H1 (cell line): ENCODE results near the gene MAPT.

Source experiments
- EP300 ChIP-seq, 2 experiments: IDR thresholded peaks; 1 replicate in 1 of 2; 2 replicates in 1 of 2; pipeline ENCODE4 v1.6.1; 2011 to 2012; ENCODE audit warnings: low read depth in 2 of 2, low read length in 2 of 2, mild to moderate bottlenecking in 2 of 2, borderline replicate concordance in 1 of 2, inconsistent platforms in 1 of 2, moderate library complexity in 1 of 2
- GABPA ChIP-seq: IDR thresholded peaks from 2 replicates; pipeline ENCODE4 v1.6.1; 2011; ENCODE audit warnings: mild to moderate bottlenecking, low read length, moderate library complexity, borderline replicate concordance; ENCODE audit not compliant: insufficient read depth
- SP1 ChIP-seq: IDR thresholded peaks from 2 replicates; pipeline ENCODE4 v1.6.1; 2011; ENCODE audit warnings: low read depth, low read length
- TF ChIP-seq, protein P1 (sequence below): IDR thresholded peaks from 2 replicates; pipeline ENCODE4 v1.6.1; 2012; ENCODE audit warnings: low read length, inconsistent platforms

GRCh38 chr17:45883063-45883462 is 11.3 kb upstream of the MAPT start:
- TF ChIP-seq, protein P1, sequence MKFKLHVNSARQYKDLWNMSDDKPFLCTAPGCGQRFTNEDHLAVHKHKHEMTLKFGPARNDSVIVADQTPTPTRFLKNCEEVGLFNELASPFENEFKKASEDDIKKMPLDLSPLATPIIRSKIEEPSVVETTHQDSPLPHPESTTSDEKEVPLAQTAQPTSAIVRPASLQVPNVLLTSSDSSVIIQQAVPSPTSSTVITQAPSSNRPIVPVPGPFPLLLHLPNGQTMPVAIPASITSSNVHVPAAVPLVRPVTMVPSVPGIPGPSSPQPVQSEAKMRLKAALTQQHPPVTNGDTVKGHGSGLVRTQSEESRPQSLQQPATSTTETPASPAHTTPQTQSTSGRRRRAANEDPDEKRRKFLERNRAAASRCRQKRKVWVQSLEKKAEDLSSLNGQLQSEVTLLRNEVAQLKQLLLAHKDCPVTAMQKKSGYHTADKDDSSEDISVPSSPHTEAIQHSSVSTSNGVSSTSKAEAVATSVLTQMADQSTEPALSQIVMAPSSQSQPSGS = no peak
- TF ChIP-seq SP1 (no peak), EP300 (IDR thresholded peaks at IDR 0.05; ENCODE audit: borderline replicate concordance in 1 of 2, low read depth in 2 of 2, low read length in 2 of 2) (no peak), GABPA (no peak)
